HG02852 (cell line): ENCODE measurements around the gene ABHD5.

Experiments used
- ATAC-seq: cut with Tn5 transposase; IDR thresholded peaks from one replicate; pipeline ENCODE4 v1.9.1; 2021; ENCODE audit warnings: mild to moderate bottlenecking, moderate library complexity; ENCODE audit not compliant: unreplicated experiment

Gene ABHD5

GRCh38 chr3:43753741-43754715 lies 63.3 kb downstream of the ABHD5 start:
- ATAC-seq: no peak

- ATAC-seq: no peak
These were observed 64.9 kb downstream of the ABHD5 start for GRCh38 chr3:43755516-43756200.

- no peak for ATAC-seq
These were observed 67.1 kb downstream of the ABHD5 start for GRCh38 chr3:43757666-43758321.

- no peak for ATAC-seq
These were observed 68.0 kb downstream of the ABHD5 start for GRCh38 chr3:43758592-43759225.

GRCh38 chr3:43759297-43759782 lies 68.6 kb downstream of the ABHD5 start:
- ATAC-seq: no peak

GRCh38 chr3:43759938-43760337 lies 69.2 kb downstream of the ABHD5 start:
- ATAC-seq: no peak

GRCh38 chr3:43760938-43761337 lies 70.2 kb downstream of the ABHD5 start:
- no peak for ATAC-seq

GRCh38 chr3:43762451-43762850 lies 71.7 kb downstream of the ABHD5 start:
- ATAC-seq: no peak

GRCh38 chr3:43764056-43764455 lies 73.3 kb downstream of the ABHD5 start:
- no peak for ATAC-seq

GRCh38 chr3:43764471-43764870 lies 73.7 kb downstream of the ABHD5 start:
- no peak for ATAC-seq

- ATAC-seq: no peak
These were observed 74.8 kb downstream of the ABHD5 start for GRCh38 chr3:43765521-43765971.

GRCh38 chr3:43766672-43767465 lies 76.1 kb downstream of the ABHD5 start:
- no peak for ATAC-seq

- ATAC-seq: no peak
These were observed 77.7 kb downstream of the ABHD5 start for GRCh38 chr3:43768381-43768973.

GRCh38 chr3:43769097-43769884 lies 78.6 kb downstream of the ABHD5 start:
- ATAC-seq: no peak

- ATAC-seq: no peak
These were observed 79.2 kb downstream of the ABHD5 start for GRCh38 chr3:43769885-43770425.

GRCh38 chr3:43770426-43771103 lies 79.8 kb downstream of the ABHD5 start:
- ATAC-seq: no peak

- no peak for ATAC-seq
These were observed 80.9 kb downstream of the ABHD5 start for GRCh38 chr3:43771610-43772009.
